Measurements from ENCODE around the gene TMBIM4. TPM values are rescaled to one million over a fixed set of nuclear protein-coding genes. Genes with fewer than 3 reads are reported as not detected.

The TMBIM4 gene
- total RNA-seq, 2 experiments from 2014 or later: 19.2 to 57.0 TPM

DNA sequence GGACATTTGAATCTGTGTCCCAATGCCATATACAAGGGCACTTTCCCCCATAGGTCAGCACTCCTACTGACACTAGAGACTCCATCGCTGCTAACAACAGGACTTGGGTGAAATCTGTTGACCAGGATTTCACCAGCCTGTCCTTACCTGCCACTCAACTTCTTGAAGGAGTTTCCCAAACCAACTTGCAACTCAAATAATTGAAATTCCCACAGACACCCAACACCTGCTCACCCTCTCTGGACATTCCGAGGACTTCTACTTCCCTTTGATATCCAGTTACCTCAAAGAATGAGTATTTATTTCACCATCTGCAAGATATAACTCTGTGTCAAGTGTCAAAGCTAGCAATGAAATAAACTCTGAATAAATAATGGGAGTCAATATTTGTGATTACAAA is 83.8 kb downstream of the TMBIM4 start:
- ChIA-PET POLR2A (interaction anchor here (0.6 kb wide), 1 partner anchor 149 kb away, joined by 3 read pairs; no protein-coding TSS in a partner anchor), CTCF (ENCODE audit: unreplicated experiment) (no interaction called here)
- H3K79me2 ChIP-seq (ENCODE audit: insufficient read depth, low read depth, low read length): no peaks in the 10 kb centered on the region
- H3K9me3 ChIP-seq (ENCODE audit: low read length): no peaks in the 10 kb centered on the region
- no peaks in the 10 kb centered on the region for H4K20me1 ChIP-seq (ENCODE audit: insufficient read depth, low read length)
- H3K4me3 ChIP-seq (ENCODE audit: low read depth, low read length, poor library complexity, severe bottlenecking): no peak overlapping the region
- H3K4me1 ChIP-seq (ENCODE audit: insufficient read depth, low read length, poor library complexity, severe bottlenecking): no peaks in the 10 kb centered on the region
- intact Hi-C loops (cut with micrococcal nuclease; ENCODE audit: unreplicated experiment): loop anchor here (5.0 kb wide), 1 partner anchor 529 kb away; no protein-coding TSS in a partner anchor
- H3K36me3 ChIP-seq (ENCODE audit: insufficient read depth, low read length): no peaks in the 10 kb centered on the region
- no peaks in the 10 kb centered on the region for H3K9me2 ChIP-seq (ENCODE audit: insufficient read depth, low read length)
- BruUV-seq (replicated peaks): no TSS peak
- TF ChIP-seq CTCF (conservative IDR thresholded peaks at IDR 0.05; ENCODE audit: low read length) (no peak), EZH2phosphoT487 (IDR thresholded peaks at IDR 0.05; ENCODE audit: borderline replicate concordance, low read depth, low read length) (no peak)
- DNase-seq (ENCODE audit: low spot score): no peak
- no peak overlapping the region for H3K4me2 ChIP-seq (ENCODE audit: low read length)
- no peak overlapping the region for H2AFZ ChIP-seq (ENCODE audit: low read length)
- H3K27ac ChIP-seq (ENCODE audit: low read depth, low read length, poor library complexity, severe bottlenecking): no peak overlapping the region

Other genes with a start within 250 kb of the TMBIM4 start
- gene LLPH, start 39.2 kb downstream of the TMBIM4 start, total RNA-seq (2014; rRNA removed; shearing (Covaris generic)): 5.7 and 17.0 TPM in 2 replicates
- gene LLPH, start 39.2 kb downstream of the TMBIM4 start, total RNA-seq (2022): 34.5 and 39.6 TPM in 2 replicates
- 0.95 TPM in 1 of 2 replicates, not detected in the other for gene IRAK3, start 19.2 kb upstream of the TMBIM4 start, total RNA-seq (2014; rRNA removed; shearing (Covaris generic))
- 0.04 and 0.08 TPM in 2 replicates for gene IRAK3, start 19.2 kb upstream of the TMBIM4 start, total RNA-seq (2022)
- gene HELB, start 132.5 kb upstream of the TMBIM4 start, total RNA-seq (2014; rRNA removed; shearing (Covaris generic)): 3.8 and 6.0 TPM in 2 replicates
- gene HELB, start 132.5 kb upstream of the TMBIM4 start, total RNA-seq (2022): 7.5 and 8.1 TPM in 2 replicates